HG03575 (cell line): ENCODE data around the gene LRRC30.

Experiments
- ATAC-seq: cut with Tn5 transposase; IDR thresholded peaks from one replicate; pipeline ENCODE4 v1.9.1; 2021; ENCODE audit not compliant: unreplicated experiment, insufficient number of reproducible peaks, low FRiP score; ENCODE audit errors: extremely low read depth

The LRRC30 gene

DNA sequence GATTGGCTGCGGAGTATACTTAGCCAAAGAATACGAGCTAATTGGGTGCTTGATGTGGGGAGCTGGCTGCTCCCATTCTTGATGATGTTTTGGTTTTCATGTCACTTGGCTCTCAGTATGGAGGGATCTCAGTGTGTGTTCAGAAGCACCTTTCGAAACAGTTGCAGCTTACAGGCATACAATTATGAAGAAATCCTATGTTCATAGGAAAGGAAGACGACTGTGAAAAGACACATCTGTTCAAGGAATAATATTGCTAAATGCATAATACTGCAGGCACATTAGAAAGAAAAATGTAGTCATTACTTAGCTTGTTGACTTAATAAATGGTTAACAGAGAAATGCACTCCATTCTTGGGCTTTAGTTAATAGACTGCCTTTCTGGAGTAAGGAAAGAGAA lies 4.1 kb downstream of the LRRC30 start:
- no peak for ATAC-seq

DNA sequence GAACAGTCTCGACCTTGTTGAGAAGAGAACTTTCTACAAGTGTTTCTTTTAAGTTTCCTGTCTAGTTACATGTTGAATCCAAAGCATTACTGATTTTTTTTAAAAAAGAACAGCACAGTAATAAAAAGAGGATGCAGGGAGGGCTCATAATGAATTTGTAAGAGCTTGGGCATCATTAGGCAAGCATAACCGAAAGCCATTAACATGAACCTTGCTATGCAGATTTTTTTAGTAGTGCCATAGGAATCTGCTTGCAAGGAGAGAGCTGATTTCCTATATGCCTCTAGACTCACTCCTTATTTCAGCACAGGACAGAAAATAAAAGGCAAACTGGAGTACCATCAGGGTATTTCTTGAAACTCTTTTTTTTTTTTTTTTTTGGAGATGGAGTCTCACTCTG lies 5.2 kb downstream of the LRRC30 start:
- ATAC-seq: no peak

DNA sequence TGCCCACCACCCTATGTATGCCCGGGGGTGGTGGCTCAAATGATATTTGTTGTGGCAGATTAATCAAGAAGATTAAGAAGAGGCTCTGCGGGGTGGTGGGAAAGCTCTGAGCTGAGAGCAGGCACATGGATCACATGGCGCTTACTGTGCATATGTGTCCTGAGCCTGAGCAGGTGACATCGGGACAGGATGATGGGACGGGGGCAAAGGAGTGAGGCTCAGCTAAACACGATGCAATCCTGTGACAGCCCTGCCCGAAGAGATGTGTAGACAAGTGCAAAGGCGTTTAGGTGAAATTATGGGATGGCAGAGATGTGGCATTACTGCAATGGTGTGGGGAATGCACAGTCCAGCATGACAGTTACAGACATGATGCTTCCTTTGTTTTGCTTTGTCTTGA lies 6.0 kb downstream of the LRRC30 start:
- ATAC-seq: no peak

DNA sequence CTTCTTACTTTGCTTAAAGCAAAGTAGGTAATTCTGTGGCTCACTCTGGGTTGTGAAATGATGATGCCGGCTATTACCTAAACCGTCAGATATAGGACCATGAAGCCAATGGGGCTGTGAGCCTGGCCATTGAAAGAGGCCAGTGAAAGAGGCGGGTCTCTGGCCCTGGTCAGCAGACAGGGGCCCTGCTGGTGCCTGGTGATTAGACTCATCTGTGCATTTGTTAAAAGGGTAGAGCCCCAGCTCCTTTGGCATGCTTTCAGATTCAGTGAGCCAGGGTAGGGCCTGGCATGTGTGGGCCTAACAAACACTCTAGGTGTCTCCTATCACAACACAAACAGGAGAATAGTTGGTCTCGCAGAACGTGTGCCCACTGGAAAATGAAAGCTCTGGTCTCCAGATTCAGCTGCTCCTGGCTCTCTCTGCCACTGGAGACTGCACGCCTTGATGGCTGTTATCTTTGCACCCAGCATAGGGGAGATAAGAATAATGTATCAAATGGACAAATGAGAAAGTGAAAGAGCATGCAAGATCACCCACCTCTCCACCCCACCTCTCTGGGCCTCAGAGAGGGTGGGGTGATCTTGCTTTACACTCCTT lies 6.9 kb downstream of the LRRC30 start:
- no peak for ATAC-seq

DNA sequence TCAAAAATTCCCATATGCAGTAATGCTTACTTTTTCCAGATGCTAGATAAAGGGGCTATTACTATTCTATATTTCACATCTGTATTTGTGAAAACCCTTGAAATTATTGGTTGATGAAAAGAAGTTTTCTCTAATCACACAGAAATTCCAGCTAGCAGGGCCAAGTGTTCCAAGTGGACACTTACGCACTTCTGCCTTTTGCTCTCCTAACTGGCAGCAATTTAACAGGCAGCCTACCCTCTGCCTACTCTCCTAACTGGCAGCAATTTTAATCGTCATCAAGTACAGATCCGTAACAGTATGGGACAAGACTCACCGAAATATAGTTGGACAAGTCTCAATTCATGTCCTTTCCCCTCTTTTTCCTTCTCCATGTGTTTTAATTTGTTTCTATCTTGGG lies 12.0 kb downstream of the LRRC30 start:
- no peak for ATAC-seq

DNA sequence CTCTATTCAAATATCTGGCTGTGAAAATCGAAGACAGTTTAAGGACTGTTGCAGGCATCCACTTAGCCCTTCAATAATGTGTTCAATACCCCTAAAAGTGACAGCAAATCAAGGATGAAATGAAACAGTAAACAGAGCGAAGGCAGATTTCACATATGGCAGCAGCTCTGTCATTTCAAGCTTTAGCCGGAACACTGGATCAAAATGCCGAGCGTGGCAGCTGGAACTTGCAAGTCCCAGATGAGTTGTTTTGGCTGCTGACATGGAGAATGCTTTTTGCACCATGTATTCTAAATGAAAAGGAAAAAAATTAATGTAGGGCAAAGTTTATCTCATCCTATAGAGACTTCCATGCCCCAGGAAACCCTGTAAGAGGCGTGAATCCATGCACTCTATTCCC lies 18.0 kb downstream of the LRRC30 start:
- no peak for ATAC-seq

DNA sequence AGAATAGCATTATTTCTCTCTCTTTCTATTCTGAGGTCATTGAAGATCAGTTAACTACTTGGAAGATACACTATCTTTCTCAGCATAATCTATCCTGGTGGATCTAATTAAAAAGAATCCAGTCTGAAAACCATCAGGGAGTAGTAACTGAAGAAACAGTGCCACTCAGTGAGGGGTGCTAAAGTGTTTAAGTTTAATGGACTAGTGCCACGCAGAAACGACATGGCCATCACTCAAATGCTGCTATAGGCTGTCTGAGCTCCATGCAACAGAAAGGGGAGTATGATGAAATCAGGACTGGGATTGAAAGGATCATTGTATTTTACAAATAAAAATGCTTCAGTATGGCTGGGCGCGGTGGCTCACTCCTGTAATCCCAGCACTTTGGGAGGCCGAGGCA lies 23.3 kb downstream of the LRRC30 start:
- no peak for ATAC-seq

DNA sequence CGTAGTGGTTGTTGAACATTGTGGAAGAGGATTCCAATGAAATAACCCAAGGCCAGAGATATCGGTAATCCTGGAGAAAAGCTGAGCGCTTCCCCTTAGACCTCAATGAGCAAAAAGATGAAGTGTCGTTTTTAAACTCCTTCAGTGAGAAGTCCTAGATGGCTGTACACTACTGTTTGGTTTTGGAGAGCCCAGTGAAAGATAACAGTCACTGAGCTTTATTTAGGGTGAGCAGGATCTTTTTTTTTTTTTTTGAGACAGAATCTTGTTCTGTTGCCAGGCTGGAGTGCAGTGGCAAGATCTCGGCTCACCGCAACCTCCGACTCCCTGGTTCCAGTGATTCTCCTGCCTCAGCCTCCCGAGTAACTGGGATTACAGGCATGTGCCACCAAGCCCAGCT lies 24.2 kb downstream of the LRRC30 start:
- no peak for ATAC-seq

DNA sequence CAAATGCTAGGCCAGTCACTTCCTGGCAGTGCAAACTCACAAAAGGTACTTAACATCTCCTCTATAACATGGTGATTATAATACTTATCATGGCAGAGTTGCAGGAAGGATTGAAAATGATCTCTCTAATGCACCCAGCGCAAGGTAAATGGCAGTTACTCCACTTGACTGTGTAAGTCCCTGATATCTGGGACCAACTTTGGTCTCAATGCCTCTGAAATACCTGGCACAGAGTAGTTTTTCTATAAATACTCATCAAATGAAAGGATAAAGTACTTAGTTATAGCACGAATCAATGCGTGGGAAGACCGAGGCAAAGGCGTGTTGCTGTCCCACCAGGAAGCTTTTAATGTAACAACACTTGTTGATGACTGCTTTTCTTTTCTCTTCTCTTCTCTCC lies 24.8 kb downstream of the LRRC30 start:
- no peak for ATAC-seq

DNA sequence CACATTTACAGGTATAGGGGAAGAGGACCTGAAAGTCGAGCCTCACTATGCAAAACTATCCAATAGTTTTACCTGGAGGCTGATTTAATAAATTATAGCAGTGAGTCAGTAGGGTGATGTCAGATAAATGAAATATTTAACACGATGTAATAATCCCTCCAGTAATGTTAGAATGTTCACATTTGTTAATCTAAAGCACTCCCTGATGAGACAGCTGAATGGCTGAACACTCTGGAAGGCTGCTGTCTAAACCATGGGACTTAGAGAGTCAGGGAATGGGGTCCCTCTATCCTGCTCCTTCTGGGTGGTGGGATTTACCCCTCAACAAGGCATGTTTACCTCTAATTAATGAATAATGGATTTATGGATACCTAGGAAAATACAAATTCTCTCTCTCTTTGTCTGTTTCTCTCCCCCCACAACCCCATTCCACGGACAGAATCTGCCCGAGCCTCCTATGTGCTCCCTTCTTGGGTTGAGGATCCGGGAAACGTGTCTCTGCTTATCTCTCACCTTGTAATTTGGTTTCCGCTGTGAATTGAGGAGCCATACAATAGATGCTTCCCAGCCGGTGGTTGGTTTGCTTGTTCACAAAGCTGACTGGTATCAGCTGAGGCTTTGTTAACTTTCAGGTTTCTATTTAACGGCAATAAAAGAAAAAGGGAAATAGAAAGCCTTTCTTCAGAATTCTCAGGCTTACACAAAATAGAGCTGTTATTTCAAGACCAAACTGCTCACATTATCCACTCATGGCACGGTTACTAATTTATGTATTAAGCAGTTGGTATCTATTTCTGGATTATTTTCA lies 25.9 kb downstream of the LRRC30 start:
- ATAC-seq: no peak

DNA sequence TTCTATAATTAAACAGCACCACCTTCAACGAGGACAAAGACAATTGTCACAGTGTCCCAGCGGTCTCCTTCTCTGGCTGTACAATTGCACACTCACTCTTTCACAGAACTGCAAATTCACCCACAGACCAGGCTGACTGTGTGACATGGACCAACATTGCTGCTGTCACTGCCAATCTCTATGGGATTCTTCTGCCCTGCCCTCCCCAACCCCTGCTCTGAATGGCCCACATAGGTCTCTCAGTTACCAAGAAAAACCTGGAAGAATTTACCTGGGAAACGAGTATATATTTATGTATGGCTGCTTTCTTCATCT lies 26.5 kb downstream of the LRRC30 start:
- ATAC-seq: no peak

DNA sequence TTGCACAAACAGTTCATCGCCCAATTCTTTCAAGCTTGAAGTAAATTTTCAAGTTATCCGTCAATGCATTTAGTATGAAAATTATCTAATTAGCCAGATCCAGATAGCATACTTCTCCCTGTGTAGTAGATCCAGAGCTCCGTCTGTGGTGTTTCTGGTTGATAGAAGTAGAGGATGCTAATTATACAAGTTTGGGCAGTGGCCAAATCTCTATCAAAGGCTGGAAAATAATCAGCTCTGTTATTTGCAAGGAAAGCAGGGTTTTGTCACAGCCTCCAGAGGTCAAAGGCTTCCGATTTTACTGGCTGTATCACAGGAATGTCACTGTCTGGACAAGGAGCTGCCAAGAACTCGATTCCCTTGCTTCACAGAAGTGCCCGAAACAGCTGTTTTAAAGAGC lies 28.6 kb downstream of the LRRC30 start:
- ATAC-seq: no peak

DNA sequence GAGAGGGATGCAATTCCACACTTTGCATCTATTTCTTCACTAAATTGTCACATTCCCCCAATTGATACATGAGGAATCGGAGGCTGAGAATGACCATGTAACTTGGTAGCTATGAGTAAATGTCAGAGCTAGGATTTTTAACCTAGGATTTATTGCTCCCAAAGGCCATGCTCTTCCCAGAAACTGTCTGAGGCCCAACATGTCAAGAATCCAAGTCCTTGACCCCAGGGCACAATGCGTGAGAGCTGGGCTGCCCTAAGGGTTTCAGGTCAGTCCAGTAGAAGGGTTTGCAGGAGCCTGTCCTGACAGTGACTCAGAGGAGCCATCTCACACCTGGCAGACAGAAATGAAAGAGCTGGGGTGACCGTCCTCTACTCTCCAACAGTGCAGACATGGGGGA lies 30.3 kb downstream of the LRRC30 start:
- no peak for ATAC-seq

DNA sequence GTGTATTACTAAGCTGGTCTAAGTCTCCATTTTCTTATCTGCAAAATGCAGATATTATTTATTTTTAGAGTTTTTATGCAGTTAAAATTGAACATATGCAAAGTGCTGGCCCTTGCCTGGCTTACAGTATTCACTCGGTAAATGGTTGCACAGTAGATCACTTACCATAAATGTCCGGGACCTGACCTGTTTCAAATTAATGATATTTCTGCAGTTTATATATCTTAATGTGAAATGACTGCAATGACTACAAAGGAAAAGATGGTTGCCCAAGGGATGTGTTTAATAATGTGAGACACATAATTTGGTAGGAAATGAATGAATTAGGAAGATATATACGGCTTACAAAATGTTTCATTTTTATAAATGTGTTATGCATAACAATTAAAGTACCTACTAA lies 37.1 kb downstream of the LRRC30 start:
- ATAC-seq: no peak

DNA sequence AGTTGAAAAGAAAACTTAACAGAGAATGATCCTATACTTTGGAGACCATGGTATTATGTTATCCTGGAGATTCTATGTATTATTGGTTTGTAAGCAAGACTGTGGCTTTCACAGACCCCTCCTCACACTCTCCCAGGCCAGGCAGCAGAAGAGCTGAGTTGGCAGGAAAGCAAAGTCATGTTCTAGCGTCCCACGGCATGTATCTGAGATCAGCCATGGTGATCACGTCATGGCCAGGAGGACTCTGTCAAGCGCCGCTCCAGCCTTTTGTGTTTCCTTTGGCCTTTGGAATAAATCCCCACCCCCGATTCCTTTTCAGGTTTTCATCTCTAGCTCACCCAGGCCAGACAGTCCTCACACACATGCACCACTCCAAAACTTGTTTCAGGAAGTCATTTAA lies 39.1 kb downstream of the LRRC30 start:
- ATAC-seq: no peak

DNA sequence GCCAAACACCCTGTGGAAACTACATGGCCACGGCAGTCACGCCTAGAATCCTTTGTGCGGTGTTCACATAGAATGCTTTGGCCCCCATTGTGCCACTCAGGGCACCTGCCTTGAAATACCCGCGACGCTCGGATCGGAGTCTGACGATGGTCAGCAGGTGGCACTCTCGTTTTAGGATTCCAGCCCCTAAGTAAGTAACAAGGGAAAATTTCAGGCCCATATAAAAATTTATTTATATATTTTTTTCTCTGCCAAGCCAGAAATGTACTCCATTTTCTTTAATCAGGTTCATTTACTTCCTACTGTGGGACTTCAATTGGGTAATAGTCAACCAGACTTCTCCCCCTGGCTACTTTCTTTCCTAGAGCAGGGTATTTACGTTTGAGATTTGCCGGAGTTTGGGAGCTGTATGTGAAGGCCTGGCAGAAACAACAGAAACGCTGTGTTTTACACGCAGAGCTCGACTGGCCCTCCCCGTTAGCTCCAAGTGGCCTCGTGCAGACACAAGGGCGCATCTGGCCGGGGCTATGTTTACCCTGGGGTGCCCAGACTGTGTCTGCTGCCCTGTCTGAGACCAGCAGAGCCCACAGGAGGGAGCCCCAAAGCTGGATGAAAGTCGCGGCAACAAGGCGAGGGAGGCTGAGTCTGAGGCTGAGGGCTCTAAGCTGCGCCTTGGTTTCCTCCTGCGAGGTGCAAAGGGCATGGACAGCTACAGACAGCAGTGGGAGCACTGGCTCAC lies 41.6 kb downstream of the LRRC30 start:
- ATAC-seq: no peak

DNA sequence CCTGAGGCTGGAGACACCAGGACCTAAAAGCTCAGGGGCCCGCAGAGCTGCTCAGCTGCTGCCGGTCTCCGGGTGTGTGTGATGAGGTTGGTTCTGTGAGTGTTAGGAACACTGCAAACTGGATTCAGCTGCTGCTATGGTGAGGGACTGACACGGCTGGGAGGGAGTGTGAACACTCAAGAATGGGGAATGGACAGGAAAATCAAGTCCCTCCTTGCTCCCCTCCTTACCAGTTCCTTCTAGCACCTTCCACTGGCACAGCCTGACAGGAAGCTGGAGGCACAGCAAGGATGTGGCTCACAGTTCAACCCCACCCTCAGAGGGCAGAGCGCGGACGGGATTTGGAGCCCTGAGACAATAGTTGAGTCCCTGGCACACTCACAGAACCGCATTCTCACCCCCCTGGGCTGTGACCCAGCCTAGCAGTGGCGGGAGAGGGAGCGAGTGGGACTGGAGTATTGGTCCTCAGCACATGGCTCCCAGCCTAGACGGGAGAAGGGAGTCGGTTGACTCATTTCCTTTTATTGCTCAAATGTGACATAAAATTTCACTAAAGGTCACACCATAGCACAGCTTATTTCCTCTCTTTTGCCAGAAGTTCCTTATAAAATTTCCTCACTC lies 42.5 kb downstream of the LRRC30 start:
- no peak for ATAC-seq

DNA sequence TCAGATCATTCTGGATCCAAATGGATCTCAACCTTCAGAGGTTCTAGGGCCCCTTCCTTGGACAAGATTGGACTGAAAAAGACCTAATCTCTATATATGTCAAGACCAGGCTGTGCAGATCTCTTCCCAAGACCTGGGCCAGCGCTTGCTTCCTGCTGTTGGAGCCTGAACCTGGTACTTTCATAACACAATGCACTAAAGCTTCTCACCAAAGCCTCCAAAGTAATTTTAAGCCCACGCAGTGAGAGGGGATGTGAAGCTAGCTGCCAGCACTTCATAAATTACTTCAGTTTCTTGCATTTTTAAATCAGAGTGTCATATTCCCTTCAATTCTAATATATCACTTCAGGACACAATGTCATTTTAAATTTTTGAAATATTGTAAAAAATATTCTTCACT lies 50.7 kb downstream of the LRRC30 start:
- no peak for ATAC-seq
